Natural killer cell (primary cell): ENCODE results near the gene KCTD17. TPM values are rescaled to one million over a fixed set of nuclear protein-coding genes. Genes with fewer than 3 reads are reported as not detected.

ENCODE experiments used
- ATAC-seq, 3 donors: fragments of 150-1000 bp in 2 of 3; fragments of 200-7000 bp in 1 of 3; cut with Tn5 transposase; 1 replicate in 1 of 3; 2 replicates in 2 of 3; pipeline ENCODE4 v1.10.0; 2021; ENCODE audit warnings: mild to moderate bottlenecking in 2 of 3, moderate library complexity in 2 of 3
- DNase-seq, 2 donors: peaks; one replicate each; pipeline versions ENCODE4 v3.0.0 to v3.0.0-alpha.2; 2013 to 2021; ENCODE audit warnings: mixed read lengths in 1 of 2
- H3K27ac ChIP-seq: one replicate; pipeline ENCODE4 v1.5.1; 2013; ENCODE audit warnings: mild to moderate bottlenecking, low read length
- H3K27me3 ChIP-seq: one replicate; pipeline ENCODE4 v1.6.1; 2013; ENCODE audit warnings: low read length; ENCODE audit not compliant: control insufficient read depth, insufficient read depth
- H3K36me3 ChIP-seq: one replicate; pipeline ENCODE4 v1.6.1; 2013; ENCODE audit warnings: low read length; ENCODE audit not compliant: control insufficient read depth, insufficient read depth
- H3K4me1 ChIP-seq: one replicate; pipeline ENCODE4 v1.6.1; 2013; ENCODE audit warnings: low read length; ENCODE audit not compliant: control insufficient read depth, insufficient read depth
- H3K4me3 ChIP-seq: one replicate; pipeline ENCODE4 v1.5.1; 2013; ENCODE audit warnings: low read length
- H3K9me3 ChIP-seq: one replicate; pipeline ENCODE4 v1.6.1; 2013; ENCODE audit warnings: low read length; ENCODE audit not compliant: control insufficient read depth, insufficient read depth
- H3K27ac Mint-ChIP-seq, 2 donors: one replicate each; pipeline ENCODE4 v1.8.0; 2022; ENCODE audit warnings: mild to moderate bottlenecking in 2 of 2, mixed read lengths in 2 of 2, moderate library complexity in 1 of 2
- H3K27me3 Mint-ChIP-seq, 2 donors: one replicate each; pipeline ENCODE4 v1.8.0; 2022; ENCODE audit warnings: low read depth in 2 of 2, mixed read lengths in 2 of 2
- H3K36me3 Mint-ChIP-seq: one replicate; pipeline ENCODE4 v1.8.0; 2022; ENCODE audit warnings: mixed read lengths
- H3K4me1 Mint-ChIP-seq, 2 donors: one replicate each; pipeline ENCODE4 v1.8.0; 2022; ENCODE audit warnings: mixed read lengths in 2 of 2
- H3K4me3 Mint-ChIP-seq: one replicate; pipeline ENCODE4 v1.8.0; 2022; ENCODE audit warnings: mild to moderate bottlenecking, moderate library complexity, mixed read lengths
- H3K9me3 Mint-ChIP-seq, 2 donors: one replicate each; pipeline ENCODE4 v1.8.0; 2022; ENCODE audit warnings: mixed read lengths in 2 of 2
- WGBS: methylation state at CpG from one replicate; pipeline ENCODE4 v1.1.7; 2013; ENCODE audit warnings: missing lambda C conversion rate; ENCODE audit not compliant: insufficient coverage; 5-methylcytosine and 5-hydroxymethylcytosine counted together
- intact Hi-C: fragments of 100-400 bp; cut with micrococcal nuclease; formaldehyde crosslinking; loops from one replicate; pipeline ENCODE4 v1.14.2; 2022
- total RNA-seq, 4 donors: library from RNA; stranded (reverse); fragments of 120-200 nt in 1 of 4; gene quantifications; one replicate each; pipeline versions ENCODE4 v1.2.3 to v1.2.4, GENCODE V29; 2013 to 2022
- TF ChIP-seq, protein P1 (sequence below): fragments of 200-600 bp; IDR thresholded peaks from one replicate; pipeline ENCODE4 v1.8.0; 2022; ENCODE audit warnings: antibody characterized with exemption

Gene KCTD17
- total RNA-seq, 3 donors from 2014 or later (not counting 1 experiment from before 2014, with no cell fraction given), result 21.3 to 29.4 (median 22.9) TPM

DNA sequence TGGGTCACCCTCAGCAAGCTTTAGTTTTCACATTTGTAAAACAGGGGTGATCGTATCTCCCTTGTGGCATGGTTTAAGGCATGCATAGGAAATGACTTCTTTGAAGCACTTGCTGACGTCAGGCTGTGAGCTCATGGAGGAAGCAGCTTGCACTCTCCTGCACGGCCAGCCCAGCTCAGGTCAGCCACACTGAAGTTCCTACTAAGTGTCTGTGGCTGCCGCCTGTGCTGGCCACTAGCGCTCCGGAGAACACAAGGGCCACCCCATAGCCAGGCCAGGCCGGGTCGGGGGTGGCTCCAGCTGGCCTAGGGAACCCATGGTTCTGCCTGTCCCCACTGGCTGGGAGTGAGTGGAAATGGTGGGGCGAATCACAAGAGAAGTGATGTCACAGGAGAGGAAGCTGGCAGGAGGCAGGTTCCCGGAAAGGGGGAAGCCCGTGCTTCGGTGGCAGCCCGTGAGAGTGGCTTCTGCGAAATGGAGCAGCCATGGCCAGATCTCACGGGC lies 28.2 kb downstream of the KCTD17 start:
- peak overlapping the region; percentile 71 for H3K4me3 Mint-ChIP-seq
- Histone ChIP-seq H3K27ac (peak overlapping the region; percentile 89), H3K4me1 (peaks cover 33% of the 10 kb centered on the region), H3K4me3 (no peak overlapping the region), H3K27me3 (no peaks in the 10 kb centered on the region), H3K36me3 (no peaks in the 10 kb centered on the region), H3K9me3 (no peaks in the 10 kb centered on the region)
- intact Hi-C loops, result loop anchor here (1.0 to 5.0 kb wide), 4 partner anchors 43 to 377 kb away; partner anchors contain the start of gene IL2RB
- no peaks in the 10 kb centered on the region for H3K9me3 Mint-ChIP-seq
- peak; percentile 84 to 92 (median 88) for ATAC-seq
- peak overlapping the region; percentile 97 to 99 for H3K27ac Mint-ChIP-seq
- peak; percentile 83 to 96 for DNase-seq
- WGBS, result 28% methylated on average over 12 of the region's 15 CpGs
- H3K4me1 Mint-ChIP-seq, result peaks cover 31 to 35% of the 10 kb centered on the region in 2 donors
- no peaks in the 10 kb centered on the region for H3K36me3 Mint-ChIP-seq
- H3K27me3 Mint-ChIP-seq, result peaks cover 0 to 6% of the 10 kb centered on the region in 2 donors
- TF ChIP-seq, protein P1, sequence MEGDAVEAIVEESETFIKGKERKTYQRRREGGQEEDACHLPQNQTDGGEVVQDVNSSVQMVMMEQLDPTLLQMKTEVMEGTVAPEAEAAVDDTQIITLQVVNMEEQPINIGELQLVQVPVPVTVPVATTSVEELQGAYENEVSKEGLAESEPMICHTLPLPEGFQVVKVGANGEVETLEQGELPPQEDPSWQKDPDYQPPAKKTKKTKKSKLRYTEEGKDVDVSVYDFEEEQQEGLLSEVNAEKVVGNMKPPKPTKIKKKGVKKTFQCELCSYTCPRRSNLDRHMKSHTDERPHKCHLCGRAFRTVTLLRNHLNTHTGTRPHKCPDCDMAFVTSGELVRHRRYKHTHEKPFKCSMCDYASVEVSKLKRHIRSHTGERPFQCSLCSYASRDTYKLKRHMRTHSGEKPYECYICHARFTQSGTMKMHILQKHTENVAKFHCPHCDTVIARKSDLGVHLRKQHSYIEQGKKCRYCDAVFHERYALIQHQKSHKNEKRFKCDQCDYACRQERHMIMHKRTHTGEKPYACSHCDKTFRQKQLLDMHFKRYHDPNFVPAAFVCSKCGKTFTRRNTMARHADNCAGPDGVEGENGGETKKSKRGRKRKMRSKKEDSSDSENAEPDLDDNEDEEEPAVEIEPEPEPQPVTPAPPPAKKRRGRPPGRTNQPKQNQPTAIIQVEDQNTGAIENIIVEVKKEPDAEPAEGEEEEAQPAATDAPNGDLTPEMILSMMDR, result no peak

DNA sequence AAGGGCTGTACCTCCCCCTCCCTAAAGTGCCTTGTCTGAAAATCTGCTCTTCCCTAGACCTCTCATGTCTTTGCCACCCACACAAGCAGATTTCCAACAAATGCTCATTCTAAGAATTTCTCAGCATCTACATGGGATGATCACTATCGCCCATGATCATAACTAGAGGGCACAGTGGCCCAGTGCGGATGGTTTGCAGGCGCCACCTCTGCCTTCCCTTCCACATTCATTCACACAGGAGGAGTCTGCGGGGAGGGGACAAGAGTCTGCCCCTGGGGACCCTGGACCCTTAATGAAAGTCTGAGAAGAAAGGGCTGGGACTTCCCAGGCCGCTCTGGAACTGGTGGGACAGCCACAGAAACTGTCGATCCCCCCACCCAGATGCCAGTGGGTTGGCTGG lies 28.9 kb downstream of the KCTD17 start:
- peaks cover 31 to 35% of the 10 kb centered on the region in 2 donors for H3K4me1 Mint-ChIP-seq
- intact Hi-C loops, result no loop called here

DNA sequence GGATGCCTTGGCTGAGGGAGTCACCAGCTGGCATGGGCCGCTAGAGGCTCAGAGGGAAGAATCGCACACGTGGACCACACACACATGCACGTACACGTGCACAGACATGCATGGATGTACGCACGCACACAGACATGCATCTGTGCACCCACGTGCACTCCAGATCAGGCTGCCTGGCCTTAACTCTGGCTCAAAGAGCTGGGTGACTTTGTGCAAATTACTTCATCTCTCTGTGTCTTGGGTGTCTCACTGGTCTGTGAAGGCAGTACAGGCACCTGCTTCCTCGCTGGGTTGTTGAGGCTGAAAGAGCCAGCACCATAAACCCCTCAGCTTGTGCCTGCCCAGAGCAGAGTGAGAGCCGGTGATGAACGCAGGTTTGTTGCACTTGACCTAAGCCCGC lies 29.3 kb downstream of the KCTD17 start:
- intact Hi-C loops, result no loop called here
- no peak overlapping the region for H3K4me3 Mint-ChIP-seq
- Histone ChIP-seq H3K9me3 (no peaks in the 10 kb centered on the region), H3K4me1 (peaks cover 33% of the 10 kb centered on the region), H3K27me3 (no peaks in the 10 kb centered on the region), H3K4me3 (no peak overlapping the region), H3K36me3 (no peaks in the 10 kb centered on the region), H3K27ac (no peak overlapping the region)
- TF ChIP-seq, protein P1, result no peak
- peaks cover 0 to under 1% of the 10 kb centered on the region in 2 donors for H3K27me3 Mint-ChIP-seq
- H3K4me1 Mint-ChIP-seq, result peaks cover 31 to 35% of the 10 kb centered on the region in 2 donors
- DNase-seq (peak in 1 of 2 donors; percentile 23), ATAC-seq (no peak)
- peak overlapping the region; percentile 97 to 99 for H3K27ac Mint-ChIP-seq
- H3K9me3 Mint-ChIP-seq, result no peaks in the 10 kb centered on the region
- 95% methylated on average over 12 of the region's 12 CpGs for WGBS
- no peaks in the 10 kb centered on the region for H3K36me3 Mint-ChIP-seq

More for the DNA sequence above, 28.9 kb downstream of the KCTD17 start:
- Mint-ChIP-seq H3K9me3 (no peaks in the 10 kb centered on the region), H3K27ac (peak overlapping the region; percentile 97 to 99), H3K36me3 (no peaks in the 10 kb centered on the region), H3K27me3 (peaks cover 0 to 4% of the 10 kb centered on the region in 2 donors), H3K4me3 (peak overlapping the region; percentile 21)
- Histone ChIP-seq H3K27ac (peak overlapping the region; percentile 89), H3K27me3 (no peaks in the 10 kb centered on the region), H3K4me1 (peaks cover 33% of the 10 kb centered on the region), H3K36me3 (no peaks in the 10 kb centered on the region), H3K4me3 (no peak overlapping the region), H3K9me3 (no peaks in the 10 kb centered on the region)
- TF ChIP-seq, protein P1, result no peak
- DNase-seq (no peak), ATAC-seq (no peak)
- WGBS, result 97% methylated on average over 6 of the region's 6 CpGs
